KOPT-K1 (cell line): ENCODE data around the gene CAPZA3.
"Not testable (repeated sequence)": the region's sequence is repeated elsewhere in the genome, so short reads cannot be mapped to it uniquely, and the experiment has no call there.

Source experiments
- H3K27ac ChIP-seq: fragments of 200-600 bp; sonication (generic); 2 replicates; pipeline ENCODE4 v1.5.1; 2016; ENCODE audit warnings: antibody characterized with exemption, mild to moderate bottlenecking, low read depth, low read length; ENCODE audit not compliant: poor library complexity, severe bottlenecking
- H3K36me3 ChIP-seq: fragments of 200-600 bp; sonication (generic); 2 replicates; pipeline ENCODE4 v1.5.1; 2017; ENCODE audit warnings: antibody characterized with exemption, mild to moderate bottlenecking, low read length, moderate library complexity; ENCODE audit not compliant: insufficient read depth
- H3K9me3 ChIP-seq: fragments of 200-600 bp; sonication (generic); 2 replicates; pipeline ENCODE4 v1.5.1; 2017; ENCODE audit warnings: antibody characterized with exemption, low read length, mild to moderate bottlenecking; ENCODE audit not compliant: insufficient read depth, poor library complexity, severe bottlenecking

Gene CAPZA3

GRCh38 chr12:18737819-18738218 is at the start of gene CAPZA3, which contains the start of gene PLCZ1:
Gene CAPZA3 (plus strand): TSS chr12:18738119. CDS start chr12:18738269, 150 bp downstream.
Gene PLCZ1 (minus strand): TSS chr12:18738012. CDS start chr12:18737371, 641 bp downstream.
- no peaks in the 10 kb centered on the region for H3K9me3 ChIP-seq
- no peak within 1 kb of the TSS for H3K27ac ChIP-seq
- no peaks in the 10 kb centered on the region for H3K36me3 ChIP-seq

GRCh38 chr12:18689771-18690170 is 48.1 kb upstream of the CAPZA3 start:
- H3K27ac ChIP-seq, result no peak overlapping the region
- H3K36me3 ChIP-seq, result no peaks in the 10 kb centered on the region
- H3K9me3 ChIP-seq, result no peaks in the 10 kb centered on the region

- Histone ChIP-seq H3K27ac (no peak overlapping the region), H3K9me3 (no peaks in the 10 kb centered on the region), H3K36me3 (no peaks in the 10 kb centered on the region)
Observed at GRCh38 chr12:18690653-18691052, 47.3 kb upstream of the CAPZA3 start.

GRCh38 chr12:18693986-18694385 is 43.9 kb upstream of the CAPZA3 start:
- H3K27ac ChIP-seq, H3K36me3 ChIP-seq, H3K9me3 ChIP-seq: not testable (repeated sequence)

GRCh38 chr12:18696971-18697602 is 40.8 kb upstream of the CAPZA3 start:
- no peaks in the 10 kb centered on the region for H3K36me3 ChIP-seq
- H3K27ac ChIP-seq, result no peak overlapping the region
- H3K9me3 ChIP-seq, result no peaks in the 10 kb centered on the region

GRCh38 chr12:18700271-18700670 is 37.6 kb upstream of the CAPZA3 start:
- H3K27ac ChIP-seq, result no peak overlapping the region

GRCh38 chr12:18703321-18703720 is 34.6 kb upstream of the CAPZA3 start:
- Histone ChIP-seq H3K27ac (no peak overlapping the region), H3K9me3 (no peaks in the 10 kb centered on the region), H3K36me3 (no peaks in the 10 kb centered on the region)

More at GRCh38 chr12:18700271-18700670, 37.6 kb upstream of the CAPZA3 start:
- no peaks in the 10 kb centered on the region for H3K36me3 ChIP-seq
- no peaks in the 10 kb centered on the region for H3K9me3 ChIP-seq

- Histone ChIP-seq H3K9me3 (no peaks in the 10 kb centered on the region), H3K36me3 (no peaks in the 10 kb centered on the region), H3K27ac (no peak overlapping the region)
Observed at GRCh38 chr12:18703911-18704310, 34.0 kb upstream of the CAPZA3 start.

- Histone ChIP-seq H3K36me3 (no peaks in the 10 kb centered on the region), H3K27ac (no peak overlapping the region), H3K9me3 (no peaks in the 10 kb centered on the region)
Observed at GRCh38 chr12:18706798-18707197, 31.1 kb upstream of the CAPZA3 start.

- H3K36me3 ChIP-seq, result no peaks in the 10 kb centered on the region
- no peak overlapping the region for H3K27ac ChIP-seq
- H3K9me3 ChIP-seq, result no peaks in the 10 kb centered on the region
Observed at GRCh38 chr12:18716236-18716635, 21.7 kb upstream of the CAPZA3 start.

GRCh38 chr12:18718462-18718861 is 19.5 kb upstream of the CAPZA3 start:
- no peaks in the 10 kb centered on the region for H3K9me3 ChIP-seq
- no peak overlapping the region for H3K27ac ChIP-seq
- no peaks in the 10 kb centered on the region for H3K36me3 ChIP-seq

GRCh38 chr12:18719922-18720510 is 17.9 kb upstream of the CAPZA3 start:
- Histone ChIP-seq H3K36me3 (no peaks in the 10 kb centered on the region), H3K9me3 (no peaks in the 10 kb centered on the region), H3K27ac (no peak overlapping the region)

GRCh38 chr12:18720690-18721089 is 17.2 kb upstream of the CAPZA3 start:
- H3K27ac ChIP-seq, result no peak overlapping the region
- no peaks in the 10 kb centered on the region for H3K9me3 ChIP-seq
- no peaks in the 10 kb centered on the region for H3K36me3 ChIP-seq

GRCh38 chr12:18721452-18721851 is 16.5 kb upstream of the CAPZA3 start:
- Histone ChIP-seq H3K27ac (no peak overlapping the region), H3K9me3 (no peaks in the 10 kb centered on the region), H3K36me3 (no peaks in the 10 kb centered on the region)

- no peak overlapping the region for H3K27ac ChIP-seq
- H3K9me3 ChIP-seq, result no peaks in the 10 kb centered on the region
- H3K36me3 ChIP-seq, result no peaks in the 10 kb centered on the region
Observed at GRCh38 chr12:18723752-18724151, 14.2 kb upstream of the CAPZA3 start.

- no peak overlapping the region for H3K27ac ChIP-seq
- H3K9me3 ChIP-seq, result no peaks in the 10 kb centered on the region
Observed at GRCh38 chr12:18731156-18731555, 6.8 kb upstream of the CAPZA3 start.

More at GRCh38 chr12:18731156-18731555, 6.8 kb upstream of the CAPZA3 start:
- no peaks in the 10 kb centered on the region for H3K36me3 ChIP-seq
